GM12875 (cell line): ENCODE data around the gene ARMH3.

Experiments used
- H3K4me3 ChIP-seq: one replicate; pipeline ENCODE4 v1.5.1; 2011; ENCODE audit warnings: low read depth, low read length, control low read depth
- TF ChIP-seq, protein P1 (sequence below): IDR thresholded peaks from 2 replicates; pipeline ENCODE4 v1.5.1; 2011; ENCODE audit warnings: low read depth, mild to moderate bottlenecking, control low read depth, inconsistent platforms, low read length, moderate library complexity, borderline replicate concordance; ENCODE audit not compliant: insufficient read depth

The ARMH3 gene

DNA sequence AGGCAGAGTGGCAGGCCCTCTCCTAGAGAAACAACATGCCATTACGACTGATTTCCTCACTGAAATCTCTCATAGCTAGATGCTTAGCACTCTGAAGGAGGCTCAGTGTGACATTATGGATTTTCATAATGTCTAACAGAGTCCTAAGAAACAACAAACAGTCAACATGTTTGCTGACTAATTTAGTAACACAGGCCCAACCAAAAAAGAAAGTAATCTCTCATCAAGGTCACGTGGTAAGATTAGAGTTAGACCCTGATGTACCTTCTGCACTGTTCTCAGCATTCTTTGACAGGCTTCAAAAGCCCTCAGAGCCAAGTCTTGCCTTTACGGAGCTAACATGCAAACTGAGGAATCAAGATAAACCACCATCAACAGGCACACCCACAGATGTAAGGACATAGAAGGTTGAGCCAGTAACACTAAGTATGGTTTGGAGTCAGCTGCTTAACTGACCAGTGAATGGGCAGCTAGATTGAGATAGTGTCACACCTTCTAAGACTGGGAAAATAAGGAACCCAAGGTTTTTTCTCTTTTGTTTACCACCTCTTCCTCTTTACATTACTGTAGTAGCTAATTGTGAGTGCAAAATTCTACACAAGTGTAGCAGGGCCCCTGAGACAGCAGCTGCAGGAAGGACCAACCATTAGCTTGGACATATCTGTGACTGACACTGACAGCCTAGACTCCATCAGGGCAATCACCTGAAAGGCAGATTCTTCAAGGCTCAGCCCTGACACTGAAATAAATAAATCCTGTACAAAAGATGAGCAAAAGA, 197.1 kb downstream of the ARMH3 start:
- TF ChIP-seq, protein P1, sequence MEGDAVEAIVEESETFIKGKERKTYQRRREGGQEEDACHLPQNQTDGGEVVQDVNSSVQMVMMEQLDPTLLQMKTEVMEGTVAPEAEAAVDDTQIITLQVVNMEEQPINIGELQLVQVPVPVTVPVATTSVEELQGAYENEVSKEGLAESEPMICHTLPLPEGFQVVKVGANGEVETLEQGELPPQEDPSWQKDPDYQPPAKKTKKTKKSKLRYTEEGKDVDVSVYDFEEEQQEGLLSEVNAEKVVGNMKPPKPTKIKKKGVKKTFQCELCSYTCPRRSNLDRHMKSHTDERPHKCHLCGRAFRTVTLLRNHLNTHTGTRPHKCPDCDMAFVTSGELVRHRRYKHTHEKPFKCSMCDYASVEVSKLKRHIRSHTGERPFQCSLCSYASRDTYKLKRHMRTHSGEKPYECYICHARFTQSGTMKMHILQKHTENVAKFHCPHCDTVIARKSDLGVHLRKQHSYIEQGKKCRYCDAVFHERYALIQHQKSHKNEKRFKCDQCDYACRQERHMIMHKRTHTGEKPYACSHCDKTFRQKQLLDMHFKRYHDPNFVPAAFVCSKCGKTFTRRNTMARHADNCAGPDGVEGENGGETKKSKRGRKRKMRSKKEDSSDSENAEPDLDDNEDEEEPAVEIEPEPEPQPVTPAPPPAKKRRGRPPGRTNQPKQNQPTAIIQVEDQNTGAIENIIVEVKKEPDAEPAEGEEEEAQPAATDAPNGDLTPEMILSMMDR, result no peak
- H3K4me3 ChIP-seq, result peak overlapping the region; percentile 11

DNA sequence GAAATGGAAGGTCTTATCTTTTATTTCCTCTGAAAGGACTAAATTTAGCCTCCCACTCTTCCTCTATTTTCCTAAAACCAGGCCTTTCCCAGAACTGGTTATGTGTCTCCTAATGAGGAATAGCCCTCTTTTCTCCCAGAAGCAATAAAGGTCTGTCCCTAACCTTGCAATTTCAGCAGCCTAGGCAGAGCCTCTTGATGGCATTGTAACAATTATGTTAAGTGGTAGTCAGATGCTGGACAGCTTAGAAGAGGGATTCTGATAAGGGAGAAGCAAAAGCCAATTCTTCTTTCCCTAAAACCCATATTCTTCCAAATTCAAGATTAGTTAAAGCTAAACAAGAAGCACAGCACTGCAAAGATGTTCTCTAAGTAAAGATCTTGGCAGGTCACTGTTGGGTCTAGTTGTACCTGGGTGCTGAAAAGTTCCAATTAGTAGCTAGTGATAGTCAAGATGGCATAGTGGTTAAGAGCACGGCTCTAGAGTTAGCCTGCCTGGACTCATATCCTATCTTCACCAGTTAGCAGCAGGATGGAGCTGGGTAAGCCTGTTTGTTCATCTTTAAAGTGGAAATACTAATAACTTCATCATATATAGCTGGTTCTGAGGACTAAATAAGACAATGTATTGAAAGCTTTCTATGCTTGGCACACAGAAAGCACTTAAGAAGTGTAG, 198.0 kb downstream of the ARMH3 start:
- TF ChIP-seq, protein P1, result no peak
- H3K4me3 ChIP-seq, result no peak overlapping the region

DNA sequence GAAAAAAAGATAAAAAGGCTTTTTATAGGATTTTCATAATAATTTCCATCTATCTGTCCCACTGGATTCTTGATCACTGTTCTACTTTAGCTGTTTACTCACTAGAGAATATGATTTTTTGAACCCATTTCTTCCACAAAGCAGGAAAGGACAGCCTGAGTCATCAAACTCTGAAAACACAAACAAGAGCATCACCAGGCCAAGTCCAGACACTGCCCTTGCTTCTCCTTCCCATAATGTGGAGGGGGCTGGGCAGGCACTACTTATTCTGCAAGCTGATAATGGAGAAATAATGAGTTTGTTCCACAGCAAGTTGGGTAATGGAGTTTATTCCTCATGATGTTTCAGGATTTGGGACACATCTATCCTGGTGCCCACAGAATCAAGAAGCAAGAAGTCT, 199.3 kb downstream of the ARMH3 start:
- TF ChIP-seq, protein P1, result no peak
- no peak overlapping the region for H3K4me3 ChIP-seq

DNA sequence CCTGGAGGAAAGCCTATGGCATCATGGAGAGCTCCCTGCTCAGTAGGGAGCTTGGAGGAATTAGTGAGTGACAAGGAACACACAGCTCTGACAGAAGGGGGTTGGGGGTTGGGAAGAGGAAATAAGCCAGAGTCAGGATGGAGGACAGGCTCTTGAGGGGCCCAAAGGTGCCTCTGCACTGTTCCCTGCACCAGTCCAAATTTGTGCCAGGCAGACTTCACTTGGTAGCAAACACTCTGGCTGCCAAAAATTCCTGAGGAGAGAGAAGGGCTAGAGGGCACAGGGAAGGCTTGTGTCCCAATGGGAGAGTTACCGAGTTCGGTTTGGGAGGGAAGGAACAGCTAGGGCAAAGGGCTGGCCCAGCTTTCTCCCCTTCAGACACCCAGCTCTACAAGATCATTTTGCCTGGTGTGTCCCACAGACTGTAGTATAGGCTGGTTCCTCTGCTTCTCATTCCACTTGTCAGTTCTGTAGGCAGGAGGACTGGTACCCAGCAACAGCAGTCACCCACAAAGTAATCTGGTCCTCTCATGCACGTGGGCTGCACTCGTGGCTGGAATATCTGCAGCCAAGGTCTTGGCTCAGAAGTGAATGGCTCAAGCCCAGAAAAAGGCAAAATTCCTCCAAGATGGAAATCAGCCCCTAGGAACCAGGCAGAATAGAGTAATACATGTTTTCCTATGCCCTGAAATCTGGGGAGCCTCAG, 204.4 kb downstream of the ARMH3 start:
- H3K4me3 ChIP-seq, result no peak overlapping the region
- TF ChIP-seq, protein P1, result no peak

DNA sequence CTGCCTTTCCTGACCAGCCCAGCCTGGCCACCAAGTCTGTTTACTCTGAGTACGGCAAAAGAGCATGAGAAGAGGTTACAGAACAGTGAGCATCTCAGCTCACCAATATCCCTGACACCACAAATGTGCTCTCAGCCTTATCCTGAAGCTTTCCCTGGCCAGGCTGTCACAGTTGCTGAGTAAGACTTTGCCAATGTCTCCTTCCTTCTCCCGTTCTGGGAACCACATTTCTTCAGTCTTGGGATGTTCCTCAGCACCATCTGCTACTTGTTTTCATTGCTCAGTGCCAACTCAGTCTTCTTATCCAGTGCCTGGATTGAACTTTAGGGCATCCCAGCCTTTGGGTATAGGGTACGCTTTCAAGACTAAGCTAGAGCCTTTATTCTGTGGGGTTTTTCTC, 205.2 kb downstream of the ARMH3 start:
- H3K4me3 ChIP-seq, result no peak overlapping the region
- TF ChIP-seq, protein P1, result no peak

DNA sequence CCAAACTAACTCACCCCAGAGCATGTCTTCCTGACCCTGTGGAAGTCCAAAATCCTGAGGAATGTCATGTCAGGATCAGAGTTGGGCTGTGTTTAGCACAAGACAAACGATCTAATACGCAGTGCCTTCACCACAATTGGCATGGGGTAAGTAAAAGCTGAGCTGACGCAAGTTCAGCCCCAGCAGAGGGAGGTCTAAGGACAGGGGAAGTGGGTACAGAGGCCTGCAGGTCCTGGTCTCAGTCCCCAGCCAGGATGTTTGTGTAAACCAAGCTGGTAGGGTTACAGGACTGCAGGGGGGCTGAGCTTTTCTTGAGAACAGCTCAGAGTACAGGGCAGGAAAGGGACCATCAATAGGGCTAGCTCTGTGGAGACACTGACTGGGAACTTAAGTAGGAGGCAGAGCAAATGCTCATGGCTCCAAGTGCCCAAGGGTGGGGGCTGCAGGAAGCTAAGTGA, 207.1 kb downstream of the ARMH3 start:
- TF ChIP-seq, protein P1, result no peak
- H3K4me3 ChIP-seq, result no peak overlapping the region

DNA sequence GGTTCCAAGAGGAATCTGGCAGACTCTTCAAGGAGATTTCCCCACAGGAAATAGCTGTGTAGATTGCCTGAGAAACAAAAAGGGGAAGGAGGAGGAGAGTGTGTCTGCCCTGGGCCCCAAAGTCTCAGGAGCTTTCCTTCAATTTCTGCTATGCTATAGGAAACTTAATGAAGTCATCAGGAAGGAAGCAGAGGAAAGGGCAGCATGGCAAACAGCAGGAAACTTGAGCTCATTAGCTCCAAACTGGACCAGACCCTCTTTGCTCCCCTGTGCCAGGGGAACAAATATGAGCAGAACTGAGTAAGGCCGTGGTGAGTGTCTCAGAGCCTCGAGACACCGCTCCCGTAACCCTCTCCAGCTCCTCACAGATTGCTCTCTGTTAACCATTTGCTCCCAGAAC, 207.6 kb downstream of the ARMH3 start:
- H3K4me3 ChIP-seq, result no peak overlapping the region
- TF ChIP-seq, protein P1, result no peak
